Measurements from ENCODE around the gene SLC39A5. TPM values are rescaled to one million over a fixed set of nuclear protein-coding genes. Genes with fewer than 3 reads are reported as not detected.

The SLC39A5 gene
- total and polyA plus RNA-seq, 2 of the 8 experiments (the other 6 are each of a cell fraction or from before 2014, with no cell fraction given), result 0.27 TPM; not detected in 1

DNA sequence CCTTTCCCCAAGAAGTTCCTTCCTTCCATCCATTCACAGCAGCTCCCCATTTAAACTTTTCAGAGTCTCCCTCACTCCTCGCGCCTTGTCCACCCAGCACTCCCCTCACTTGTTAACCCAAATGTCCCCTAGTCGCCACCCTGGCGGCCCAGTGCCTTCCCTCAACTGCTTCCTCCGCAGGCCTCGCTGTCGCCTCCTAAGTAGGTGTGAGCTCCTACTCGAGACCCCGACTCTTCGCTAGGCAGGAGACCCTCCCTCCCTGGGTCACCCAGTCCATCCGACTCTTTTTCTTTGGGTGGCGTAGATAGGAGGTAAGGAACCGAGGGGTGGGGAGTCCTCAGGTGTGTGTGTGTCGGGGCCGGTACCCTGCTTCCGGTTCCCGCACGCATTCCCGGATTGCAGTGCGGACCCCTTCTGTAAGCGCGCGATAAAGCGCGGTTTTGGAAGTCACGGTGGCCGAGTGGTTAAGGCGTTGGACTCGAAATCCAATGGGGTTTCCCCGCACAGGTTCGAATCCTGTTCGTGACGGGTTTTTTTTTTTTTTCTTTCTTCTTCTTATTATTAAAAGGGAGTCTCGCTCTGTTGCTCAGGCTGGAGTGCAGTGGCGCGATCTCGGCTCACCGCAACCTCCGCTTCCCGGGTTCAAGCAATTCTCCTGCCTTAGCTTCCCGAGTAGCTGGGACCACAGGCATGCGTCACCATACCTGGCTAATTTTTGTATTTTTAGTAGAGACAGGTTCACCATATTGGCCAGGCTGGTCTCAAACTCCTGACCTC lies 39.7 kb upstream of the SLC39A5 start (continued):
- TF ChIP-seq, protein P1, sequence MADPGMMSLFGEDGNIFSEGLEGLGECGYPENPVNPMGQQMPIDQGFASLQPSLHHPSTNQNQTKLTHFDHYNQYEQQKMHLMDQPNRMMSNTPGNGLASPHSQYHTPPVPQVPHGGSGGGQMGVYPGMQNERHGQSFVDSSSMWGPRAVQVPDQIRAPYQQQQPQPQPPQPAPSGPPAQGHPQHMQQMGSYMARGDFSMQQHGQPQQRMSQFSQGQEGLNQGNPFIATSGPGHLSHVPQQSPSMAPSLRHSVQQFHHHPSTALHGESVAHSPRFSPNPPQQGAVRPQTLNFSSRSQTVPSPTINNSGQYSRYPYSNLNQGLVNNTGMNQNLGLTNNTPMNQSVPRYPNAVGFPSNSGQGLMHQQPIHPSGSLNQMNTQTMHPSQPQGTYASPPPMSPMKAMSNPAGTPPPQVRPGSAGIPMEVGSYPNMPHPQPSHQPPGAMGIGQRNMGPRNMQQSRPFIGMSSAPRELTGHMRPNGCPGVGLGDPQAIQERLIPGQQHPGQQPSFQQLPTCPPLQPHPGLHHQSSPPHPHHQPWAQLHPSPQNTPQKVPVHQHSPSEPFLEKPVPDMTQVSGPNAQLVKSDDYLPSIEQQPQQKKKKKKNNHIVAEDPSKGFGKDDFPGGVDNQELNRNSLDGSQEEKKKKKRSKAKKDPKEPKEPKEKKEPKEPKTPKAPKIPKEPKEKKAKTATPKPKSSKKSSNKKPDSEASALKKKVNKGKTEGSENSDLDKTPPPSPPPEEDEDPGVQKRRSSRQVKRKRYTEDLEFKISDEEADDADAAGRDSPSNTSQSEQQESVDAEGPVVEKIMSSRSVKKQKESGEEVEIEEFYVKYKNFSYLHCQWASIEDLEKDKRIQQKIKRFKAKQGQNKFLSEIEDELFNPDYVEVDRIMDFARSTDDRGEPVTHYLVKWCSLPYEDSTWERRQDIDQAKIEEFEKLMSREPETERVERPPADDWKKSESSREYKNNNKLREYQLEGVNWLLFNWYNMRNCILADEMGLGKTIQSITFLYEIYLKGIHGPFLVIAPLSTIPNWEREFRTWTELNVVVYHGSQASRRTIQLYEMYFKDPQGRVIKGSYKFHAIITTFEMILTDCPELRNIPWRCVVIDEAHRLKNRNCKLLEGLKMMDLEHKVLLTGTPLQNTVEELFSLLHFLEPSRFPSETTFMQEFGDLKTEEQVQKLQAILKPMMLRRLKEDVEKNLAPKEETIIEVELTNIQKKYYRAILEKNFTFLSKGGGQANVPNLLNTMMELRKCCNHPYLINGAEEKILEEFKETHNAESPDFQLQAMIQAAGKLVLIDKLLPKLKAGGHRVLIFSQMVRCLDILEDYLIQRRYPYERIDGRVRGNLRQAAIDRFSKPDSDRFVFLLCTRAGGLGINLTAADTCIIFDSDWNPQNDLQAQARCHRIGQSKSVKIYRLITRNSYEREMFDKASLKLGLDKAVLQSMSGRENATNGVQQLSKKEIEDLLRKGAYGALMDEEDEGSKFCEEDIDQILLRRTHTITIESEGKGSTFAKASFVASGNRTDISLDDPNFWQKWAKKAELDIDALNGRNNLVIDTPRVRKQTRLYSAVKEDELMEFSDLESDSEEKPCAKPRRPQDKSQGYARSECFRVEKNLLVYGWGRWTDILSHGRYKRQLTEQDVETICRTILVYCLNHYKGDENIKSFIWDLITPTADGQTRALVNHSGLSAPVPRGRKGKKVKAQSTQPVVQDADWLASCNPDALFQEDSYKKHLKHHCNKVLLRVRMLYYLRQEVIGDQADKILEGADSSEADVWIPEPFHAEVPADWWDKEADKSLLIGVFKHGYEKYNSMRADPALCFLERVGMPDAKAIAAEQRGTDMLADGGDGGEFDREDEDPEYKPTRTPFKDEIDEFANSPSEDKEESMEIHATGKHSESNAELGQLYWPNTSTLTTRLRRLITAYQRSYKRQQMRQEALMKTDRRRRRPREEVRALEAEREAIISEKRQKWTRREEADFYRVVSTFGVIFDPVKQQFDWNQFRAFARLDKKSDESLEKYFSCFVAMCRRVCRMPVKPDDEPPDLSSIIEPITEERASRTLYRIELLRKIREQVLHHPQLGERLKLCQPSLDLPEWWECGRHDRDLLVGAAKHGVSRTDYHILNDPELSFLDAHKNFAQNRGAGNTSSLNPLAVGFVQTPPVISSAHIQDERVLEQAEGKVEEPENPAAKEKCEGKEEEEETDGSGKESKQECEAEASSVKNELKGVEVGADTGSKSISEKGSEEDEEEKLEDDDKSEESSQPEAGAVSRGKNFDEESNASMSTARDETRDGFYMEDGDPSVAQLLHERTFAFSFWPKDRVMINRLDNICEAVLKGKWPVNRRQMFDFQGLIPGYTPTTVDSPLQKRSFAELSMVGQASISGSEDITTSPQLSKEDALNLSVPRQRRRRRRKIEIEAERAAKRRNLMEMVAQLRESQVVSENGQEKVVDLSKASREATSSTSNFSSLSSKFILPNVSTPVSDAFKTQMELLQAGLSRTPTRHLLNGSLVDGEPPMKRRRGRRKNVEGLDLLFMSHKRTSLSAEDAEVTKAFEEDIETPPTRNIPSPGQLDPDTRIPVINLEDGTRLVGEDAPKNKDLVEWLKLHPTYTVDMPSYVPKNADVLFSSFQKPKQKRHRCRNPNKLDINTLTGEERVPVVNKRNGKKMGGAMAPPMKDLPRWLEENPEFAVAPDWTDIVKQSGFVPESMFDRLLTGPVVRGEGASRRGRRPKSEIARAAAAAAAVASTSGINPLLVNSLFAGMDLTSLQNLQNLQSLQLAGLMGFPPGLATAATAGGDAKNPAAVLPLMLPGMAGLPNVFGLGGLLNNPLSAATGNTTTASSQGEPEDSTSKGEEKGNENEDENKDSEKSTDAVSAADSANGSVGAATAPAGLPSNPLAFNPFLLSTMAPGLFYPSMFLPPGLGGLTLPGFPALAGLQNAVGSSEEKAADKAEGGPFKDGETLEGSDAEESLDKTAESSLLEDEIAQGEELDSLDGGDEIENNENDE (IDR thresholded peaks at IDR 0.05; ENCODE audit: insufficient replicate concordance, low read length), result no peak
- TF ChIP-seq, protein P2, sequence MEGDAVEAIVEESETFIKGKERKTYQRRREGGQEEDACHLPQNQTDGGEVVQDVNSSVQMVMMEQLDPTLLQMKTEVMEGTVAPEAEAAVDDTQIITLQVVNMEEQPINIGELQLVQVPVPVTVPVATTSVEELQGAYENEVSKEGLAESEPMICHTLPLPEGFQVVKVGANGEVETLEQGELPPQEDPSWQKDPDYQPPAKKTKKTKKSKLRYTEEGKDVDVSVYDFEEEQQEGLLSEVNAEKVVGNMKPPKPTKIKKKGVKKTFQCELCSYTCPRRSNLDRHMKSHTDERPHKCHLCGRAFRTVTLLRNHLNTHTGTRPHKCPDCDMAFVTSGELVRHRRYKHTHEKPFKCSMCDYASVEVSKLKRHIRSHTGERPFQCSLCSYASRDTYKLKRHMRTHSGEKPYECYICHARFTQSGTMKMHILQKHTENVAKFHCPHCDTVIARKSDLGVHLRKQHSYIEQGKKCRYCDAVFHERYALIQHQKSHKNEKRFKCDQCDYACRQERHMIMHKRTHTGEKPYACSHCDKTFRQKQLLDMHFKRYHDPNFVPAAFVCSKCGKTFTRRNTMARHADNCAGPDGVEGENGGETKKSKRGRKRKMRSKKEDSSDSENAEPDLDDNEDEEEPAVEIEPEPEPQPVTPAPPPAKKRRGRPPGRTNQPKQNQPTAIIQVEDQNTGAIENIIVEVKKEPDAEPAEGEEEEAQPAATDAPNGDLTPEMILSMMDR (IDR thresholded peaks at IDR 0.05; ENCODE audit: control extremely low read depth in 1 of 3, insufficient read depth in 1 of 3, low read depth in 1 of 3, low read length in 3 of 3), result no peak
- TF ChIP-seq KDM5A (IDR thresholded peaks at IDR 0.05; ENCODE audit: low read length), result no peak
- peak; percentile 99 for TF ChIP-seq ASH2L (IDR thresholded peaks at IDR 0.05; ENCODE audit: low read length)
- TF ChIP-seq NRF1 (IDR thresholded peaks at IDR 0.05; ENCODE audit: low read depth, low read length), result peak; percentile 40; the same call in 1 of the 2 replicates
- TF ChIP-seq SAP30 (IDR thresholded peaks at IDR 0.05; ENCODE audit: insufficient read depth, insufficient replicate concordance, low read length), result peak; percentile 42
- TF ChIP-seq SIX5 (IDR thresholded peaks at IDR 0.05; ENCODE audit: low read depth, low read length), result no peak
